Smooth muscle cell (in vitro differentiated cells): ENCODE results near the gene VSTM4. TPM values are rescaled to one million over a fixed set of nuclear protein-coding genes. Genes with fewer than 3 reads are reported as not detected.

Experiments
- DNase-seq: peaks from one replicate; lab custom pipeline; 2025; ENCODE audit not compliant: unreplicated experiment; lab: John Stamatoyannopoulos, UW
- H2AFZ ChIP-seq: fragments of 200-600 bp; sonication (generic); 2 replicates; pipeline ENCODE4 v1.6.0; 2016; ENCODE audit warnings: antibody characterized with exemption, low read depth, mild to moderate bottlenecking
- H3F3A ChIP-seq: fragments of 200-600 bp; sonication (generic); 2 replicates; pipeline ENCODE4 v1.6.0; 2017; ENCODE audit warnings: antibody characterized with exemption, low read depth
- H3K27ac ChIP-seq: fragments of 200-600 bp; sonication (generic); 2 replicates; pipeline ENCODE4 v1.5.1; 2016; ENCODE audit warnings: low read depth, mild to moderate bottlenecking
- H3K27me3 ChIP-seq: fragments of 200-600 bp; sonication (generic); 2 replicates; pipeline ENCODE4 v1.6.1; 2016; ENCODE audit warnings: low read depth, mild to moderate bottlenecking
- H3K36me3 ChIP-seq: fragments of 200-600 bp; sonication (generic); 2 replicates; pipeline ENCODE4 v1.5.1; 2016; ENCODE audit warnings: low read depth
- H3K4me1 ChIP-seq: fragments of 200-600 bp; sonication (generic); 2 replicates; pipeline ENCODE4 v1.5.1; 2016; ENCODE audit warnings: low read depth
- H3K4me2 ChIP-seq: fragments of 200-600 bp; sonication (generic); 2 replicates; pipeline ENCODE4 v1.6.0; 2016; ENCODE audit warnings: mild to moderate bottlenecking
- H3K4me3 ChIP-seq: fragments of 200-600 bp; sonication (generic); 2 replicates; pipeline ENCODE4 v1.5.1; 2016; ENCODE audit warnings: mild to moderate bottlenecking
- H3K79me2 ChIP-seq: fragments of 200-600 bp; sonication (generic); 2 replicates; pipeline ENCODE4 v1.6.0; 2016; ENCODE audit warnings: low read depth, mild to moderate bottlenecking
- H3K9ac ChIP-seq: fragments of 200-600 bp; sonication (generic); 2 replicates; pipeline ENCODE4 v1.6.0; 2016; ENCODE audit warnings: low read depth
- H3K9me3 ChIP-seq: fragments of 200-600 bp; sonication (generic); replicated peaks from 2 replicates; pipeline ENCODE4 v1.5.1; 2016; ENCODE audit warnings: low read depth
- H4K20me1 ChIP-seq: fragments of 200-600 bp; sonication (generic); 2 replicates; pipeline ENCODE4 v1.6.0; 2016; ENCODE audit warnings: low read depth
- CTCF ChIP-seq: fragments of 200-600 bp; sonication (generic); IDR thresholded peaks from 2 replicates; pipeline ENCODE4 v1.5.1; 2017; ENCODE audit warnings: borderline replicate concordance, mild to moderate bottlenecking, antibody characterized with exemption; ENCODE audit not compliant: insufficient read depth, poor library complexity, severe bottlenecking
- WGBS: methylation state at CpG from one replicate; pipeline ENCODE4 v1.1.7; 2016; ENCODE audit warnings: low lambda C conversion rate; 5-methylcytosine and 5-hydroxymethylcytosine counted together
- polyA plus RNA-seq: library from polyadenylated mRNA; unstranded; fragments of >200 nt; fragmentation: Nextera tagmentation; extraction: Ambion mirVana; gene quantifications from 2 replicates; pipeline ENCODE4 v1.2.1, GENCODE V29; 2016
- total RNA-seq: library from RNA; depleted of rRNA; stranded (reverse); fragments of >200 nt; gene quantifications from 2 replicates; pipeline ENCODE4 v1.2.3, GENCODE V29; 2014

The VSTM4 gene
- total and polyA plus RNA-seq, 2 experiments from 2014 or later = 5.1 to 7.7 TPM

GRCh38 chr10:49149881-49150280, 34.6 kb upstream of the VSTM4 start:
- no peaks in the 10 kb centered on the region for H3K36me3 ChIP-seq
- H3F3A ChIP-seq = no peaks in the 10 kb centered on the region
- H3K4me1 ChIP-seq = no peaks in the 10 kb centered on the region
- no peak for TF ChIP-seq CTCF
- H3K9ac ChIP-seq = no peak overlapping the region
- H3K4me3 ChIP-seq = no peak overlapping the region
- no peak overlapping the region for H2AFZ ChIP-seq
- 82% methylated on average over 3 of the region's 3 CpGs for WGBS
- H4K20me1 ChIP-seq = no peaks in the 10 kb centered on the region
- no peak for DNase-seq
- H3K9me3 ChIP-seq = no peaks in the 10 kb centered on the region
- H3K4me2 ChIP-seq = no peak overlapping the region
- H3K27ac ChIP-seq = no peak overlapping the region
- H3K79me2 ChIP-seq = no peaks in the 10 kb centered on the region
- H3K27me3 ChIP-seq = no peaks in the 10 kb centered on the region

- no peak for DNase-seq
- H3K4me2 ChIP-seq = no peak overlapping the region
- H3K4me1 ChIP-seq = no peaks in the 10 kb centered on the region
- no peak for TF ChIP-seq CTCF
- no peaks in the 10 kb centered on the region for H3K36me3 ChIP-seq
- no peaks in the 10 kb centered on the region for H3K79me2 ChIP-seq
- H4K20me1 ChIP-seq = no peaks in the 10 kb centered on the region
- 66% methylated on average over 2 of the region's 2 CpGs for WGBS
- no peak overlapping the region for H3K4me3 ChIP-seq
- no peaks in the 10 kb centered on the region for H3K27me3 ChIP-seq
- no peak overlapping the region for H3K27ac ChIP-seq
- H3K9me3 ChIP-seq = no peaks in the 10 kb centered on the region
- H3F3A ChIP-seq = no peaks in the 10 kb centered on the region
- no peak overlapping the region for H2AFZ ChIP-seq
- no peak overlapping the region for H3K9ac ChIP-seq
Observed at GRCh38 chr10:49144058-49144720, 28.9 kb upstream of the VSTM4 start.

GRCh38 chr10:49143249-49143648, 27.9 kb upstream of the VSTM4 start:
- TF ChIP-seq CTCF = no peak
- no peaks in the 10 kb centered on the region for H3F3A ChIP-seq

More at GRCh38 chr10:49143249-49143648, 27.9 kb upstream of the VSTM4 start:
- no peak overlapping the region for H3K27ac ChIP-seq
- no peaks in the 10 kb centered on the region for H3K9me3 ChIP-seq
- DNase-seq = no peak
- no peaks in the 10 kb centered on the region for H3K79me2 ChIP-seq
- no peaks in the 10 kb centered on the region for H3K36me3 ChIP-seq
- H3K27me3 ChIP-seq = no peaks in the 10 kb centered on the region
- no peak overlapping the region for H3K9ac ChIP-seq
- H3K4me1 ChIP-seq = no peaks in the 10 kb centered on the region
- H3K4me2 ChIP-seq = no peak overlapping the region
- no peak overlapping the region for H3K4me3 ChIP-seq
- no peak overlapping the region for H2AFZ ChIP-seq
- H4K20me1 ChIP-seq = no peaks in the 10 kb centered on the region
